Right lung (tissue), 5 donors: ENCODE measurements around the gene HOXB7. TPM values are rescaled to one million over a fixed set of nuclear protein-coding genes. Genes with fewer than 3 reads are reported as not detected.

Experiments
- DNase-seq, 2 donors: peaks; one replicate each; pipeline ENCODE4 v3.0.0-alpha.2; 2013
- polyA plus RNA-seq, 5 donors: library from polyadenylated mRNA; unstranded; fragments of 120-200 nt; gene quantifications; one replicate each; pipeline versions ENCODE4 v1.2.1 to v1.2.3, GENCODE V29; 2013; ENCODE audit warnings: inconsistent platforms in 1 of 5, low replicate concordance in 1 of 5; ENCODE audit not compliant: insufficient read length in 5 of 5, insufficient read depth in 1 of 5

HOXB7 gene
- polyA plus RNA-seq, 5 donors, result 6.2 to 8.7 (median 7.4) TPM

DNA sequence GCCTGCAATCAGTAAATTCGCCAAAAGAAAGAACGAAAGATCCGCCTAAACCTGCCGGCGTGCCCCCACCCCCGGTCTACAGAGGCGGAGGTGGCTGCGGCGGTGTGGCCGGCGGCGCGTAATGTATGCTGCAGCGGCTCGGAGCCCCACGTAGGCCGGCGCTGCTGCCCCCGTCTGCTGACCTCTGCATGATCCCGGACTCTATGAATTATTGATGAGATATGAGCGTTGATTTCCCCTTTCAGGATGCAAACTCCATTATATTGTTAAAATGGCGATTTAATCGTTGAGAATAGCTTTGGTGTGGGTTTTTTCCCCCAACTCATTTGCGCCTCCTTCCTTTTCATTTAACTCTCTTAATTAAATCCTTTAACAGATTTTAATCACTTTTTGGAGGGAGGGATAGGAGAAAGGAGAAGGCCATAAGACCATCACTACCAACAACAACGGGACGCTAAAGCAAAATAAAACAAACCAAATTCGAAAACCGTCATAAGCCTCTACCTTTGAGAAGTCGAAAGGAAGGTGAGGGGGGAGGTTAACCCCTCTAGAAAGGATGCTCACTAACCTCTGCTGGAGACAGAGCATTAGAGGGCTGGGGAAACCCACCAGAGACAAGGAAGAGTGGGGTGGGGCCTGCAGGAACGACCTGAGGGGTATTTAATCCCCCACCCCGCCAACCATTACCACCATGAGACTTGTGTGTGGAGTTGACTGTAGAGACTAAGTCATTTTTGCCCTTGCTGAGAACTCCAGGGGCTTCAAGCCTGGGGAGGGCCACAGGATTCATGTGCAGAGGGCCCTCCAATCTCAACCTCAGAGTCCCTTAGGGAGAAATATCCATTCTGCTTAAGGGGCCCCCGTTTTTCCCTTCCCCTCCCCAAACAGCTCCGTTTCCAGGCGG lies 24.2 kb downstream of the HOXB7 start:
- DNase-seq, result peak in 1 of 2 donors; percentile 36

GRCh38 chr17:48584223-48584741 lies 26.5 kb downstream of the HOXB7 start:
- no peak for DNase-seq

DNA sequence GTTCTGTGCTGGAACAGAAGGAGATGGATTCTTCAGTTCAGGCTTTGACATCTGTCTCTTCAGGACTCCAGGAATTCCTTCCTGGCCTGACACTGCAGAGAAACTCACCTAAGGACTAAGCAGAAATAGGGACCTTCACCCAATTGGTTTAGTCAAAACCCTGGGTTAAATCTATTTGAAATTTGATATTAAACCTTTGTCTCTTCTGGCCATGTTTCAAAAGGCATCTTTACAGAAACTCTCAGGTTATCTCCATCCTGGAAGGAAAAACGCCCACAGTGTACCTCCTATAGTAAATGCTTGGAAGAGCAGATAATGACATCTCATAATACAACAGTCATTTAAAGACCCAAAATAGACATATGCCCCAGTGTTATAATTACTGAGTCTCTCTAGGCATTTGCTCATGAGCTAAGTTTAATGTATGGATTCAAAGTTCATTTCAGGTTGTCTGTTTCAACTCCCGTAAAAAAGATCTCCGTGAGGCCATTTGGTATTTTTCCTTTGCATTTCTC lies 27.1 kb downstream of the HOXB7 start:
- DNase-seq, result peak in 1 of 2 donors; percentile 1

DNA sequence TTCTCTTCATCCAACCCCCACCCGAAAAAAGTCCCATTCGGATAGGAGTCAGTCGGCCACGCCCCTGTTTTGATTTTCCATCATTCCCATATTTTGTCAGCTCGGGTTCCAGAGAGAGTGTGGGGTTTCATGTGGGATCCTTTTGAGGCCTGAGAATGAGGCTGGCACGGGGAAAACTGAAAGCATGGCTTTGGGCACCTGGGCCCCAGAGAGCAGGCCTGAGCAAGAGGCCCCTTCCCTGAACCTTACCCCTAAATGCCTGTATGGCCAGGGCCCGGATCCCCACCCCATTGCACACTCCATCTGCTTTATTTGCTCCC lies 28.1 kb downstream of the HOXB7 start:
- no peak for DNase-seq

GRCh38 chr17:48579760-48580554 lies 30.9 kb downstream of the HOXB7 start:
- DNase-seq, result no peak

DNA sequence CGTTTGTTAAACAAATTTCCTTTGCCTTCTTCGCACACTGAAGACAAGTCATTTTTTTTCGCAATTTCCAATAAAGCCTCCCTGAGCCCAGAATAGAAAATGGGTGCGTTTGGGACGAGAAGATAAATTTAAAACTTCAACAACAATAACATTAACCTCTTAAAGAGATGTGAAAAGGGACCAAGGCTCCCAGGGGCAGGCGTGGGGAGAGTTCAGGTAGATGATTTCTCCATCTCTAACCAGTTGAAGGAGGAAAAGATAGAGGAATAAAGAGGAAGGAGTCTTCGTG lies 31.4 kb downstream of the HOXB7 start:
- no peak for DNase-seq

GRCh38 chr17:48578616-48579470 lies 32.0 kb downstream of the HOXB7 start:
- no peak for DNase-seq

GRCh38 chr17:48577946-48578615 lies 32.7 kb downstream of the HOXB7 start, which contains the start of gene HOXB4:
TSS of gene HOXB4 (minus strand) at chr17:48578350. CDS start at chr17:48578319, 31 bp downstream.
- peak in 1 of 2 donors; percentile 83 for DNase-seq

DNA sequence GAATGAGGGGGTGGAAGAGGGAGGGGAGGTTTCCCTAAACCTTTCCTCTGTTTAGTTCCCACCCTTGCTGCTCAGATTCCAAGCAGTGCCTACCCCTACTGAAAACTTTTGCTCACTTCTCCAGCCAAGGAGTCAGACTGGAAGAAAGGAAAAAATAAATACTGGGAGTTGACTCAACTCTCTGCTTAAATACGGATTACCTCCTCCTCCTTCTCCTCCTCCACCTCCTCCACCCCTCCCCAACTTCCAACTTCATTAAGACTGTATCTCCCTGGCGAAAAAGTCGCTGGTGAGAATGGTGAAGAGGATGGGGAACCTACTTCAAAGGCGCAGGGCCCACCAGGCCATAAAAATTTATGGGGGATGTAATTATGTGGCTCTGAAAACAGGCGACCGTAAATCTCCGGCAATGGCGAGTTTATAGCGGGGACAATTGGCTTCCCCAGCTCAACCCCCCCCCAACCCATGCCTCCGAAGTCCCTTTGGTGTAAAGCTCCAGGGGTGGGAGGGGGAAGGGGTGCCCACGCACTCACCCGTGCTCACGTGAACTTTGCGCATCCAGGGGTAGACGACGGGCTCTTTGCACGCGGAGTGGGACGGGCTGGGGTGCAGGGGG lies 33.4 kb downstream of the HOXB7 start:
- DNase-seq, result no peak

GRCh38 chr17:48576479-48577309 lies 34.1 kb downstream of the HOXB7 start:
- DNase-seq, result no peak

DNA sequence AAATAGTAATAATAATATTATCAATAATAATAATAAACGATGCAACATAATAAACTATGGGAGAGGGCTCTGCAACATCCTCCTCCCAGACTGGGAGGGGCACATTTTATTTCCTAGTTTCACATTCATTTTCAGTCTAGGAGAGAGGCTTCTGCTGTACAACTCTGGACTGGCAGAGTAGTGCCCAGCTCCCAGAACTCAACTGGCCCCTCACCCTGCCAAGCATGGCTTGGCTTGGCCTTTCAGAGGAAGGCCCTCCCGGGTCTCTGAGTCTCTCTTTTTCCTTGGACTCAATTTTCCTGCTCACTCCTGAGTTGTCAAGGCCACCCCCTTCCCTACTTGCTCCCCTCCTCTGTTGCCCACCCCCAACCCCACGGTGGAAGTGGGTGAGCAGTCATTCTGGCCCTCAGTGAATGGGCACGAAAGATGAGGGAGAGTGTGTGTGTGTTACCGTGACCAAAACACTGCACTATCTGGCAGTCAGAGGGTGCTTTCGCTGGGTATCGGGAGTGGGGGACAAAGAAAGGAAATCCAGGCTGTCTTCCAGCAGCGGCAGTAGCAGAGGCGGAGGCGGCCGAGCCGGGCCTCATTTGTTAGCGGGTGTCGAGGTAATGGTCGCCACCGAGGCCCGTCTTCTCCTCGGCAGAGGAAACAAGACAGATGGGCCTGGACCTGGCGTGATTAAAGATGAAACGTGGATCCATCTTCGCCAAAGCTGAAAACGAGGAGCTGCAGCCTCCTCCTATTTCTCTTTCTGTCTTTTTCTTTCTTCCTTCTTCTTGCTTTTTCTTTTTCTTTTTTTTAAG lies 34.9 kb downstream of the HOXB7 start:
- no peak for DNase-seq

GRCh38 chr17:48575066-48575582 lies 35.7 kb downstream of the HOXB7 start:
- DNase-seq, result no peak

- no peak for DNase-seq
Observed at GRCh38 chr17:48574505-48575065, 36.2 kb downstream of the HOXB7 start.

DNA sequence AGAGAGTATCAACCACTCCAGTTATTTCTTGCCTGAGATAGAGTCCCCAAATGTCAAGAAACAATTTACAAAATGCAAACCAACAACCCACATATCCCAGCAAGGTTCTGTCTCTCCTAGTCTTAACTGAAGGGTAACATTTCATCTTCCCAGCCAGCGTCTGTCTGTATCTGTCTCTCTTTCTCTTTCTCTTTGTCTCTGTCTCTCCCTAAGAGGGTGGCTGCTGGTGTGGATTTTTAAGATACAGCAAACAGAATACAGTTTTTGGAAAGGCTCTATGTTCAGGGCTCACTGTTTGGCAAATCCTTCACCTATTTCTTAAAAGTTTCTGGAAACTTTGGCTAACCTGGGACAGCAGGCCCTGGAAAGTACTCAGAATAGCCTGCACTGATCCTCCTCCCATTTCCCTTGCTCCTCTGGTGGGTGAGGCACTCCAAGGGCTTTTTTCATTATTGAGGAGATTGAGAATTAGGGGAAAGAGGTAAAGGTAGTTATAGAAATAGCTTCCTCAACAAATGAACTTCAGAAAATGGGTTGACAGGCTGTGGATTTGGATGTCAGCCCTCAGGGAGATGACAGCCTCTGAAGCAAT lies 38.9 kb downstream of the HOXB7 start:
- no peak for DNase-seq

GRCh38 chr17:48571024-48571818 lies 39.6 kb downstream of the HOXB7 start:
- no peak for DNase-seq

DNA sequence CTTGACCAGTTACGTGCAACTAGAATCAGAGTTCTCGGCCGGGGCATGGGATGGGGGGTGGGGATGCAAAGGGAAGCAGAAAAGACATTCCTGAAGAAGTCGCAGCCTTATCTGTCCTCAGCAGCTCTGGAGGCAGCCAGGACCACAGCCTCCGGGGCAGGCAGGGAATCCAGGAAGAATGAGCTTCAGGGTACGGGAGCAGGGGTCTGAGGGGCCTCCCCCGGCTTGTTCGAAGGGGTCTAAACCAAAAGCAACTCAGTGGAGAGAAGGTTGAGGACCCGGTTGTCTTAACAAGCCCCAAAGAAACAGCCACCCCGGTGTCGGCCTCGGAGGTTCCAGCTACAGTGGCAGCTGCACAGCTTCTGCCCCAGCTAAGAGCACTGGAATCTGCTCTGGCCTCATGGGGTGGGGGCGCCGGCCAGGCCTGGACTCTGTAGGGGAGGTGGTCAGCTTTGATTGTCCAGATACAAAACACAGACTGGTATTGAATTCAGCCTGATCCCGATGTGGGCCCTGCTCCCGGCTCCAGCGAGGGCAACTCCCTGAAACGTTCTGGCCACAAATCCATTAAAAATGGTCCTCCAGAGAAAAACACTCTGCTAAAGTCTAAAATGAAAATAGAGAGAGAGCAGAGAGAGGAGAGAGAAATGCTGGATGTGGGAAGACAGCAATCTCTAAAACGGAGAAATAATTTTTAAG lies 40.3 kb downstream of the HOXB7 start:
- DNase-seq, result no peak
